K562 (cell line): Measurements from ENCODE around the gene PTAFR. TPM values are rescaled to one million over a fixed set of nuclear protein-coding genes. Genes with fewer than 3 reads are reported as not detected.

Experiments
- CBX3 ChIP-seq, 2 experiments: IDR thresholded peaks; 1 replicate in 1 of 2; 2 replicates in 1 of 2; pipeline ENCODE4 v1.6.1; 2012; ENCODE audit warnings: inconsistent platforms in 2 of 2, low read length in 2 of 2, borderline replicate concordance in 1 of 2, control low read depth in 1 of 2
- ELF1 ChIP-seq: fragments of 200-800 bp; sonication (Bioruptor generic); IDR thresholded peaks from 2 replicates; pipeline ENCODE4 v1.6.1; 2016; ENCODE audit warnings: missing genetic modification characterization, missing compliant biosample characterization
- GTF2A2 ChIP-seq: IDR thresholded peaks from 2 replicates; pipeline ENCODE4 v1.6.1; 2016; ENCODE audit warnings: mild to moderate bottlenecking, missing genetic modification characterization, missing compliant biosample characterization
- HLTF ChIP-seq: fragments of 450-650 bp; IDR thresholded peaks from 2 replicates; pipeline ENCODE4 v1.6.1; 2016
- ILF3 ChIP-seq: fragments of 450-650 bp; IDR thresholded peaks from 2 replicates; pipeline ENCODE4 v1.6.1; 2018; ENCODE audit warnings: antibody characterized with exemption, mild to moderate bottlenecking, moderate library complexity, borderline replicate concordance
- JUN ChIP-seq, 2 experiments: sonication (generic) in 1 of 2; formaldehyde crosslinking in 1 of 2; IDR thresholded peaks; 2 replicates each; pipeline versions ENCODE4 v1.6.1 to v1.8.0; 2012 to 2022; ENCODE audit warnings: borderline replicate concordance in 2 of 2, mild to moderate bottlenecking in 2 of 2, improper control_type of control experiment in 1 of 2, low read depth in 1 of 2, low read length in 1 of 2, missing genetic modification reagents in 1 of 2
- JUND ChIP-seq, 2 experiments: IDR thresholded peaks; 2 replicates in 1 of 2; 3 replicates in 1 of 2; pipeline ENCODE4 v1.6.1; 2011; ENCODE audit warnings: borderline replicate concordance in 2 of 2, low read depth in 2 of 2, low read length in 2 of 2, improper control_type of control experiment in 1 of 2, missing biosample characterization in 1 of 2, missing genetic modification characterization in 1 of 2, missing genetic modification reagents in 1 of 2
- NFE2 ChIP-seq: IDR thresholded peaks from 2 replicates; pipeline ENCODE4 v1.6.1; 2014; ENCODE audit warnings: antibody characterized with exemption, low read depth
- PHTF2 ChIP-seq: fragments of 250-450 bp; sonication (Bioruptor Pico); IDR thresholded peaks from 2 replicates; pipeline ENCODE4 v1.5.0; 2021; ENCODE audit warnings: mild to moderate bottlenecking
- POLR2H ChIP-seq: IDR thresholded peaks from 2 replicates; pipeline ENCODE4 v1.6.1; 2016; ENCODE audit warnings: missing genetic modification characterization, low read depth, mild to moderate bottlenecking, control low read depth, missing compliant biosample characterization, moderate library complexity
- RBM39 ChIP-seq: fragments of 200-400 bp; formaldehyde crosslinking; optimal IDR thresholded peaks from 2 replicates; pipeline ENCODE3; 2018; ENCODE audit warnings: low read depth, low read length
- RHOXF2B ChIP-seq: fragments of 250-450 bp; sonication (Bioruptor Pico); conservative IDR thresholded peaks from 2 replicates; pipeline ENCODE4 v1.5.1; 2021
- TRIM24 ChIP-seq, 2 experiments: fragments of 450-650 bp; IDR thresholded peaks; 2 replicates each; pipeline ENCODE4 v1.6.1; 2016
- ZKSCAN3 ChIP-seq: fragments of 250-450 bp; sonication (Bioruptor Pico); IDR thresholded peaks from 2 replicates; pipeline ENCODE4 v1.4.0; 2020
- ZNF696 ChIP-seq: fragments of 250-450 bp; sonication (Bioruptor Pico); conservative IDR thresholded peaks from 2 replicates; pipeline ENCODE4 v1.4.0; 2020; ENCODE audit warnings: mild to moderate bottlenecking, moderate library complexity
- ZNF766 ChIP-seq: fragments of 200-800 bp; sonication (Bioruptor generic); conservative IDR thresholded peaks from 2 replicates; pipeline ENCODE4 v1.6.1; 2016; ENCODE audit warnings: missing genetic modification characterization, missing compliant biosample characterization
- polyA plus RNA-seq, 8 experiments: library from polyadenylated mRNA; depleted of rRNA in 4 of 8; stranded (reverse) in 5 of 8; unstranded in 3 of 8; fragments of >200 nt; fragmentation: Nextera tagmentation in 2 of 8; fragmentation: Illumina TruSeq in 1 of 8; extraction: Ambion mirVana in 2 of 8; extraction: Trizol in 1 of 8; gene quantifications; 2 replicates each; pipeline versions ENCODE4 v1.2.1 to v1.2.3, GENCODE V29; 2011 to 2014; ENCODE audit warnings: inconsistent platforms in 1 of 8, missing spikeins in 1 of 8
- total RNA-seq, 7 experiments: library from RNA; depleted of rRNA in 6 of 7; stranded (reverse); fragments of >200 nt in 6 of 7; fragmentation: Illumina TruSeq in 2 of 7; extraction: Trizol in 2 of 7; gene quantifications; 2 replicates each; pipeline versions ENCODE4 v1.2.1 to v1.2.3, GENCODE V29; 2011 to 2021; ENCODE audit warnings: low replicate concordance in 1 of 7
- TF ChIP-seq, protein P1 (sequence below): fragments of 450-650 bp; IDR thresholded peaks from 2 replicates; pipeline ENCODE4 v1.7.0; 2016; ENCODE audit warnings: borderline replicate concordance
- TF ChIP-seq, protein P2 (sequence below): IDR thresholded peaks from 3 replicates; pipeline ENCODE4 v1.6.1; 2011; ENCODE audit warnings: borderline replicate concordance, mild to moderate bottlenecking, moderate library complexity; ENCODE audit not compliant: insufficient read length; ENCODE audit errors: extremely low read depth
- TF ChIP-seq, protein P3 (sequence below): fragments of 450-650 bp; IDR thresholded peaks from 2 replicates; pipeline ENCODE4 v1.6.1; 2018; ENCODE audit warnings: mild to moderate bottlenecking, low read depth; ENCODE audit not compliant: partially characterized antibody
- TF ChIP-seq, protein P4 (sequence below): sonication (generic); formaldehyde crosslinking; IDR thresholded peaks from 2 replicates; pipeline ENCODE4 v1.8.1; 2022; ENCODE audit warnings: missing genetic modification reagents

The PTAFR gene
- total and polyA plus RNA-seq, 9 of the 15 experiments (the other 6 are each of a cell fraction or from before 2014, with no cell fraction given): 0.15 to 0.55 (median 0.40) TPM; not detected in 1

DNA sequence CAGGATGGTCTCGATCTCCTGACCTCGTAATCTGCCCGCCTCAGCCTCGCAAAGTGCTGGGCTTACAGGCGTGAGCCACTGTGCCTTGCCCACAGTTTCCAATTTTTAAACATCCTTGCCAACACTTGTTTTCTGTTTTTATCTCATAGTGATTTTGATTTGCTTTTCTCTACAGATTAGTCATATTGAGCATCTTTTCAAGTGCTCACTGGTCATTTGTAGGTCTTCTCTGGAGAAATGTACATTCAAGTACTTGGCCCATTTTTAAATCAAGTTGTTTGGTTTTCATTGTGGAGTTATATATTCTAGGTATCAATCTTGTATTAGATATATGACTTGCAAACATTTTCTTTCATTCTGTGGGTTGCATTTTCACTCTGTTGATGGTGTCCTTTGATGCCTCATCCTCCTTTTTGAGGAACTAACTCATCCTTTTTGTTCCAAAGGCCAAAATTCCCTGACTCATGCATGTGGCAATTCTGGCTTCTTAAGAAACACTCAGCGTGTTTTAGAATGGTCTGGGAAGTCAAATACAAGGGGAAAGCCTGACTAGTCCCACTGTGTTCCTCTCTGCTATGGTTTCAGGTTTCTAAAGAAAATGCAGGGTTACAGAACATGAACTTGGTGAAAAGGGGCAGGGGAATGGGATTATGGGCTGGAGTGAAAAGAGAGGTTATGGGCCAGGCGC lies 37.3 kb downstream of the PTAFR start (continued):
- TF ChIP-seq POLR2H (tag) (no peak), JUND (IDR thresholded peaks at IDR 0.05; ENCODE audit: borderline replicate concordance, low read depth, low read length) (peak; percentile 16; the same call in 1 of the 2 replicates), JUND (tag; IDR thresholded peaks at IDR 0.05; ENCODE audit: borderline replicate concordance, low read depth, low read length) (0 out of 3 replicates have a peak, but pooled peaks have one; percentile 40), HLTF (no peak), ILF3 (no peak), NFE2 (peak; percentile 80), ZNF696 (no peak), ELF1 (no peak), PHTF2 (CRISPR knock-in tag) (no peak), TRIM24 (IDR thresholded peaks at IDR 0.05) (0 out of 4 replicates have a peak, but pooled peaks of 1 of the 2 experiments have one; percentile 15), ZNF766 (CRISPR knock-in tag) (peak; percentile 93), RBM39 (no peak), ZKSCAN3 (CRISPR knock-in tag) (no peak), CBX3 (IDR thresholded peaks at IDR 0.05; ENCODE audit: borderline replicate concordance in 1 of 2, low read length in 2 of 2) (no peak), JUN (IDR thresholded peaks at IDR 0.05; ENCODE audit: borderline replicate concordance, low read depth, low read length) (0 out of 2 replicates have a peak, but pooled peaks have one; percentile 24), JUN (CRISPR knock-in tag; IDR thresholded peaks at IDR 0.05; ENCODE audit: borderline replicate concordance) (no peak), RHOXF2B (CRISPR knock-in tag) (no peak), GTF2A2 (tag) (no peak)
- TF ChIP-seq, protein P1, sequence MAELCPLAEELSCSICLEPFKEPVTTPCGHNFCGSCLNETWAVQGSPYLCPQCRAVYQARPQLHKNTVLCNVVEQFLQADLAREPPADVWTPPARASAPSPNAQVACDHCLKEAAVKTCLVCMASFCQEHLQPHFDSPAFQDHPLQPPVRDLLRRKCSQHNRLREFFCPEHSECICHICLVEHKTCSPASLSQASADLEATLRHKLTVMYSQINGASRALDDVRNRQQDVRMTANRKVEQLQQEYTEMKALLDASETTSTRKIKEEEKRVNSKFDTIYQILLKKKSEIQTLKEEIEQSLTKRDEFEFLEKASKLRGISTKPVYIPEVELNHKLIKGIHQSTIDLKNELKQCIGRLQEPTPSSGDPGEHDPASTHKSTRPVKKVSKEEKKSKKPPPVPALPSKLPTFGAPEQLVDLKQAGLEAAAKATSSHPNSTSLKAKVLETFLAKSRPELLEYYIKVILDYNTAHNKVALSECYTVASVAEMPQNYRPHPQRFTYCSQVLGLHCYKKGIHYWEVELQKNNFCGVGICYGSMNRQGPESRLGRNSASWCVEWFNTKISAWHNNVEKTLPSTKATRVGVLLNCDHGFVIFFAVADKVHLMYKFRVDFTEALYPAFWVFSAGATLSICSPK: no peak
- TF ChIP-seq, protein P2, sequence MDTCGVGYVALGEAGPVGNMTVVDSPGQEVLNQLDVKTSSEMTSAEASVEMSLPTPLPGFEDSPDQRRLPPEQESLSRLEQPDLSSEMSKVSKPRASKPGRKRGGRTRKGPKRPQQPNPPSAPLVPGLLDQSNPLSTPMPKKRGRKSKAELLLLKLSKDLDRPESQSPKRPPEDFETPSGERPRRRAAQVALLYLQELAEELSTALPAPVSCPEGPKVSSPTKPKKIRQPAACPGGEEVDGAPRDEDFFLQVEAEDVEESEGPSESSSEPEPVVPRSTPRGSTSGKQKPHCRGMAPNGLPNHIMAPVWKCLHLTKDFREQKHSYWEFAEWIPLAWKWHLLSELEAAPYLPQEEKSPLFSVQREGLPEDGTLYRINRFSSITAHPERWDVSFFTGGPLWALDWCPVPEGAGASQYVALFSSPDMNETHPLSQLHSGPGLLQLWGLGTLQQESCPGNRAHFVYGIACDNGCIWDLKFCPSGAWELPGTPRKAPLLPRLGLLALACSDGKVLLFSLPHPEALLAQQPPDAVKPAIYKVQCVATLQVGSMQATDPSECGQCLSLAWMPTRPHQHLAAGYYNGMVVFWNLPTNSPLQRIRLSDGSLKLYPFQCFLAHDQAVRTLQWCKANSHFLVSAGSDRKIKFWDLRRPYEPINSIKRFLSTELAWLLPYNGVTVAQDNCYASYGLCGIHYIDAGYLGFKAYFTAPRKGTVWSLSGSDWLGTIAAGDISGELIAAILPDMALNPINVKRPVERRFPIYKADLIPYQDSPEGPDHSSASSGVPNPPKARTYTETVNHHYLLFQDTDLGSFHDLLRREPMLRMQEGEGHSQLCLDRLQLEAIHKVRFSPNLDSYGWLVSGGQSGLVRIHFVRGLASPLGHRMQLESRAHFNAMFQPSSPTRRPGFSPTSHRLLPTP: no peak
- TF ChIP-seq, protein P3, sequence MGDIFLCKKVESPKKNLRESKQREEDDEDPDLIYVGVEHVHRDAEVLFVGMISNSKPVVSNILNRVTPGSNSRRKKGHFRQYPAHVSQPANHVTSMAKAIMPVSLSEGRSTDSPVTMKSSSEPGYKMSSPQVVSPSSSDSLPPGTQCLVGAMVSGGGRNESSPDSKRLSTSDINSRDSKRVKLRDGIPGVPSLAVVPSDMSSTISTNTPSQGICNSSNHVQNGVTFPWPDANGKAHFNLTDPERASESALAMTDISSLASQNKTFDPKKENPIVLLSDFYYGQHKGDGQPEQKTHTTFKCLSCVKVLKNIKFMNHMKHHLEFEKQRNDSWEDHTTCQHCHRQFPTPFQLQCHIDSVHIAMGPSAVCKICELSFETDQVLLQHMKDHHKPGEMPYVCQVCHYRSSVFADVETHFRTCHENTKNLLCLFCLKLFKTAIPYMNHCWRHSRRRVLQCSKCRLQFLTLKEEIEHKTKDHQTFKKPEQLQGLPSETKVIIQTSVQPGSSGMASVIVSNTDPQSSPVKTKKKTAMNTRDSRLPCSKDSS: no peak
- TF ChIP-seq, protein P4, sequence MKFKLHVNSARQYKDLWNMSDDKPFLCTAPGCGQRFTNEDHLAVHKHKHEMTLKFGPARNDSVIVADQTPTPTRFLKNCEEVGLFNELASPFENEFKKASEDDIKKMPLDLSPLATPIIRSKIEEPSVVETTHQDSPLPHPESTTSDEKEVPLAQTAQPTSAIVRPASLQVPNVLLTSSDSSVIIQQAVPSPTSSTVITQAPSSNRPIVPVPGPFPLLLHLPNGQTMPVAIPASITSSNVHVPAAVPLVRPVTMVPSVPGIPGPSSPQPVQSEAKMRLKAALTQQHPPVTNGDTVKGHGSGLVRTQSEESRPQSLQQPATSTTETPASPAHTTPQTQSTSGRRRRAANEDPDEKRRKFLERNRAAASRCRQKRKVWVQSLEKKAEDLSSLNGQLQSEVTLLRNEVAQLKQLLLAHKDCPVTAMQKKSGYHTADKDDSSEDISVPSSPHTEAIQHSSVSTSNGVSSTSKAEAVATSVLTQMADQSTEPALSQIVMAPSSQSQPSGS: no peak
